Measurements from ENCODE around the gene UNC5C. TPM values are rescaled to one million over a fixed set of nuclear protein-coding genes. Genes with fewer than 3 reads are reported as not detected.

UNC5C gene
- total and polyA plus RNA-seq, 2 of the 8 experiments (the other 6 are each of a cell fraction or from before 2014, with no cell fraction given): 0.30 to 1.3 TPM

GRCh38 chr4:95547715-95548471, 880 bp downstream of the UNC5C start:
- Histone ChIP-seq H3K4me2 (ENCODE audit: insufficient read depth in 1 of 2, low read depth in 2 of 2, low read length in 2 of 2) (peak overlapping the region; percentile 99), H4K20me1 (replicated peaks in 1 of 2; ENCODE audit: control insufficient read depth in 1 of 2, insufficient read depth in 2 of 2, low read length in 2 of 2) (no peaks in the 10 kb centered on the region), H4K91ac (replicated peaks; ENCODE audit: insufficient read length, low read length) (no peak overlapping the region), H2AFZ (ENCODE audit: low read length) (peak overlapping the region; percentile 91), H3K9ac (replicated peaks in 1 of 4; ENCODE audit: extremely low read depth in 1 of 4, low read depth in 3 of 4, low read length in 3 of 4) (no peak overlapping the region), H3K4me3 (ENCODE audit: extremely low read depth in 1 of 4, insufficient read depth in 2 of 4, low read depth in 3 of 4, low read length in 4 of 4) (peak overlapping the region; percentile 59 to 82 (median 68)), H3K56ac (replicated peaks; ENCODE audit: insufficient read length, low read depth, low read length) (no peak overlapping the region), H2BK20ac (ENCODE audit: low read length) (no peak overlapping the region), H2AK5ac (ENCODE audit: low read depth, low read length) (no peak overlapping the region), H3K4ac (replicated peaks; ENCODE audit: insufficient read length, low read depth, low read length) (no peak overlapping the region), H3K79me2 (ENCODE audit: control insufficient read depth in 1 of 2, insufficient read depth in 2 of 2, low read length in 2 of 2) (no peaks in the 10 kb centered on the region), H3K27me3 (replicated peaks in 1 of 4; ENCODE audit: control insufficient read depth in 3 of 4, extremely low read depth in 1 of 4, insufficient read depth in 3 of 4, low read length in 3 of 4) (peaks cover 10 to 54% (median 31%) of the 10 kb centered on the region in 4 experiments; a peak in 6 of 7 replicates), H4K8ac (ENCODE audit: extremely low read depth, insufficient read depth, low read length) (no peak overlapping the region), H3K23ac (ENCODE audit: insufficient read length) (no peak overlapping the region), H3K9me3 (ENCODE audit: insufficient read depth in 2 of 2, low read depth in 1 of 2, low read length in 1 of 2) (no peaks in the 10 kb centered on the region), H2BK12ac (ENCODE audit: low read depth, low read length) (no peak overlapping the region; the same call in 1 of the 2 replicates), H3K36me3 (ENCODE audit: control insufficient read depth in 2 of 4, insufficient read depth in 4 of 4, low read length in 3 of 4) (no peaks in the 10 kb centered on the region), H2BK5ac (ENCODE audit: low read depth, low read length) (no peak overlapping the region), H3K18ac (ENCODE audit: extremely low read depth, low read length) (no peak overlapping the region; the same call in 1 of the 2 replicates), H3K14ac (ENCODE audit: insufficient read length) (no peak overlapping the region), H3K23me2 (ENCODE audit: low read depth, low read length) (peaks cover 24% of the 10 kb centered on the region), H2BK15ac (ENCODE audit: low read length) (no peak overlapping the region), H3K27ac (ENCODE audit: low read depth, low read length) (no peak overlapping the region), H2BK120ac (replicated peaks; ENCODE audit: low read depth, low read length) (no peak overlapping the region), H3K4me1 (replicated peaks in 1 of 4; ENCODE audit: control insufficient read depth in 3 of 4, insufficient read depth in 4 of 4, low read length in 3 of 4) (peaks cover 0 to 7% (median 2%) of the 10 kb centered on the region in 4 experiments; a peak in 4 of 7 replicates), H3K79me1 (ENCODE audit: low read depth, low read length) (no peaks in the 10 kb centered on the region), H4K5ac (ENCODE audit: insufficient read length, low read depth, low read length) (no peak overlapping the region)
- POLR2A ChIA-PET (ENCODE audit: partially characterized antibody): no interaction called here
- CTCF ChIA-PET (ENCODE audit: partially characterized antibody): interaction anchor here (0.6 to 8.9 kb wide), 10 partner anchors 37 to 488 kb away, joined by 3 to 52 read pairs (median 4); no protein-coding TSS in a partner anchor
- no peak for FAIRE-seq
- 0% methylated on average over 35 of the region's 41 CpGs; no CpG with 5 or more reads in 1 of the 2 experiments for WGBS, 2 experiments (ENCODE audit: extremely low coverage in 1 of 2, insufficient coverage in 1 of 2, insufficient read length in 1 of 2, insufficient replicate concordance in 2 of 2, low coverage in 1 of 2, low lambda C conversion rate in 2 of 2, missing lambda C conversion rate in 1 of 2)
- DNase-seq (ENCODE audit: low read depth in 1 of 2, low spot score in 2 of 2): peak in 1 of 2 experiments; percentile 75
- TF ChIP-seq ASH2L (IDR thresholded peaks at IDR 0.05; ENCODE audit: low read length) (peak; percentile 71), BCL11A (IDR thresholded peaks at IDR 0.05; ENCODE audit: low read depth in 2 of 2, low read length in 2 of 2) (no peak), CTBP2 (IDR thresholded peaks at IDR 0.05; ENCODE audit: borderline replicate concordance, insufficient read depth, insufficient read length, low read length) (peak; percentile 22), NANOG (IDR thresholded peaks at IDR 0.05; ENCODE audit: insufficient read depth, low read depth, low read length, poor library complexity, severe bottlenecking) (no peak), NRF1 (IDR thresholded peaks at IDR 0.05; ENCODE audit: low read depth, low read length) (no peak), YY1 (IDR thresholded peaks at IDR 0.05; ENCODE audit: low read depth, low read length) (no peak), TCF12 (IDR thresholded peaks at IDR 0.05; ENCODE audit: low read depth, low read length) (no peak), SUZ12 (IDR thresholded peaks at IDR 0.05; ENCODE audit: low read length) (peak; percentile 65), MAFK (IDR thresholded peaks at IDR 0.05; ENCODE audit: low read depth, low read length) (no peak), EZH2 (IDR thresholded peaks at IDR 0.05; ENCODE audit: low read depth, low read length, severe bottlenecking) (peak; percentile 67), RBBP5 (IDR thresholded peaks at IDR 0.05; ENCODE audit: borderline replicate concordance, low read depth, low read length) (0 out of 2 replicates have a peak, but pooled peaks have one; percentile 15), KDM4A (IDR thresholded peaks at IDR 0.05; ENCODE audit: low read depth, low read length, severe bottlenecking) (peak; percentile 22)
